HT1080 (cell line): Measurements from ENCODE around the gene ATP6V1G1. TPM values are rescaled to one million over a fixed set of nuclear protein-coding genes. Genes with fewer than 3 reads are reported as not detected.

Experiments
- DNase-seq: peaks from one replicate; pipeline ENCODE4 v3.0.0-alpha.2; 2015; ENCODE audit warnings: low read depth
- total RNA-seq: library from RNA; depleted of rRNA; stranded (reverse); fragments of >200 nt; shearing (Covaris generic); gene quantifications from 2 replicates; pipeline ENCODE4 v1.2.3, GENCODE V29; 2014

Gene ATP6V1G1
- total RNA-seq, 1 experiment from 2014 or later = 96.0 TPM

- peak; percentile 44 for DNase-seq
Measured at GRCh38 chr9:114611516-114612271, 24.1 kb downstream of the ATP6V1G1 start.

- DNase-seq = no peak
Measured at GRCh38 chr9:114612272-114612923, 24.8 kb downstream of the ATP6V1G1 start.

GRCh38 chr9:114613087-114613486 lies 25.5 kb downstream of the ATP6V1G1 start:
- DNase-seq = no peak

GRCh38 chr9:114613919-114614318 lies 26.4 kb downstream of the ATP6V1G1 start:
- no peak for DNase-seq

GRCh38 chr9:114614373-114614772 lies 26.8 kb downstream of the ATP6V1G1 start:
- no peak for DNase-seq

- DNase-seq = no peak
Measured at GRCh38 chr9:114616684-114617520, 29.3 kb downstream of the ATP6V1G1 start.

- no peak for DNase-seq
Measured at GRCh38 chr9:114619191-114619761, 31.7 kb downstream of the ATP6V1G1 start.

GRCh38 chr9:114621561-114621960 lies 34.0 kb downstream of the ATP6V1G1 start:
- no peak for DNase-seq

- DNase-seq = peak; percentile 85
Measured at GRCh38 chr9:114621975-114622609, 34.5 kb downstream of the ATP6V1G1 start.

- DNase-seq = no peak
Measured at GRCh38 chr9:114624677-114625076, 37.1 kb downstream of the ATP6V1G1 start.

- DNase-seq = no peak
Measured at GRCh38 chr9:114626415-114627020, 38.9 kb downstream of the ATP6V1G1 start.

GRCh38 chr9:114627553-114627952 lies 40.0 kb downstream of the ATP6V1G1 start:
- no peak for DNase-seq

- no peak for DNase-seq
Measured at GRCh38 chr9:114629563-114630090, 42.1 kb downstream of the ATP6V1G1 start.

GRCh38 chr9:114631166-114631565 lies 43.6 kb downstream of the ATP6V1G1 start:
- DNase-seq = no peak

GRCh38 chr9:114633438-114634089 lies 46.0 kb downstream of the ATP6V1G1 start:
- peak; percentile 39 for DNase-seq

GRCh38 chr9:114634387-114634786 lies 46.8 kb downstream of the ATP6V1G1 start:
- no peak for DNase-seq

- DNase-seq = no peak
Measured at GRCh38 chr9:114638404-114638803, 50.8 kb downstream of the ATP6V1G1 start.

- no peak for DNase-seq
Measured at GRCh38 chr9:114641967-114642366, 54.4 kb downstream of the ATP6V1G1 start.

- no peak for DNase-seq
Measured at GRCh38 chr9:114643001-114643400, 55.4 kb downstream of the ATP6V1G1 start.

- DNase-seq = no peak
Measured at GRCh38 chr9:114643896-114644295, 56.3 kb downstream of the ATP6V1G1 start.
